HEK293 (cell line): ENCODE results near the gene SVIL.

ENCODE experiments used
- CTCF ChIA-PET: fragments of 350-600 bp; formaldehyde crosslinking; extraction: SDS; loops from one replicate; lab custom pipeline; 2021; ENCODE audit warnings: antibody characterized with exemption; lab: Yijun Ruan, JAX
- POLR2A ChIA-PET: fragments of 300-600 bp; formaldehyde crosslinking; extraction: SDS; loops from one replicate; lab custom pipeline; 2020; ENCODE audit warnings: antibody characterized with exemption, inconsistent platforms; lab: Yijun Ruan, JAX
- H3K27ac ChIP-seq: fragments of 200-500 bp; sonication (Bioruptor generic); 2 replicates; pipeline ENCODE4 v1.5.1; 2014; ENCODE audit warnings: low read depth, low read length, control low read depth, inconsistent platforms; ENCODE audit errors: extremely low read depth
- H3K36me3 ChIP-seq, 2 experiments: fragments of 200-500 bp in 1 of 2; sonication (Bioruptor generic) in 1 of 2; 1 replicate in 1 of 2; 2 replicates in 1 of 2; pipeline ENCODE4 v1.5.1; 2014 to 2017; ENCODE audit warnings: inconsistent platforms in 2 of 2, low read length in 2 of 2; ENCODE audit not compliant: control insufficient read depth in 2 of 2, insufficient read depth in 1 of 2
- H3K4me1 ChIP-seq: fragments of 200-500 bp; sonication (Bioruptor generic); 2 replicates; pipeline ENCODE4 v1.5.1; 2014; ENCODE audit warnings: mild to moderate bottlenecking, low read length, inconsistent platforms; ENCODE audit not compliant: control insufficient read depth, insufficient read depth
- H3K4me3 ChIP-seq: 2 replicates; pipeline ENCODE4 v1.5.1; 2011; ENCODE audit warnings: low read depth, mild to moderate bottlenecking, control low read depth, low read length, moderate library complexity
- H3K9me3 ChIP-seq: fragments of 200-500 bp; sonication (Bioruptor generic); 2 replicates; pipeline ENCODE4 v1.5.1; 2014; ENCODE audit warnings: low read depth, low read length, inconsistent platforms; ENCODE audit not compliant: control insufficient read depth, insufficient read depth
- CTCF ChIP-seq: fragments of 450-650 bp; formaldehyde crosslinking; IDR thresholded peaks from 2 replicates; pipeline ENCODE4 v1.5.1; 2016; ENCODE audit warnings: missing biosample characterization, missing genetic modification characterization
- FEZF1 ChIP-seq: fragments of 450-650 bp; formaldehyde crosslinking; IDR thresholded peaks from 2 replicates; pipeline ENCODE4 v1.5.1; 2016; ENCODE audit warnings: missing biosample characterization, missing genetic modification characterization
- GFI1B ChIP-seq: fragments of 450-650 bp; formaldehyde crosslinking; IDR thresholded peaks from 2 replicates; pipeline ENCODE4 v1.5.1; 2016; ENCODE audit warnings: missing biosample characterization, missing genetic modification characterization
- IKZF3 ChIP-seq: fragments of 450-650 bp; IDR thresholded peaks from 2 replicates; pipeline ENCODE4 v1.5.0; 2018; ENCODE audit warnings: missing biosample characterization, mild to moderate bottlenecking, missing genetic modification characterization, moderate library complexity
- KLF17 ChIP-seq: fragments of 450-650 bp; formaldehyde crosslinking; IDR thresholded peaks from 2 replicates; pipeline ENCODE4 v1.5.1; 2016; ENCODE audit warnings: missing biosample characterization, missing genetic modification characterization
- ZBTB49 ChIP-seq: fragments of 450-650 bp; formaldehyde crosslinking; IDR thresholded peaks from 2 replicates; pipeline ENCODE4 v1.5.1; 2016; ENCODE audit warnings: missing biosample characterization, missing genetic modification characterization, low read depth
- ZIC2 ChIP-seq: fragments of 450-650 bp; formaldehyde crosslinking; IDR thresholded peaks from 2 replicates; pipeline ENCODE4 v1.5.1; 2016; ENCODE audit warnings: missing biosample characterization, missing genetic modification characterization
- ZNF350 ChIP-seq: fragments of 450-650 bp; formaldehyde crosslinking; IDR thresholded peaks from 2 replicates; pipeline ENCODE4 v1.5.0; 2017; ENCODE audit warnings: missing biosample characterization, mild to moderate bottlenecking, missing genetic modification characterization
- ZNF433 ChIP-seq: fragments of 450-650 bp; formaldehyde crosslinking; IDR thresholded peaks from 2 replicates; pipeline ENCODE4 v1.5.1; 2016; ENCODE audit warnings: missing biosample characterization, missing genetic modification characterization, low read depth
- ZNF501 ChIP-seq: fragments of 450-650 bp; formaldehyde crosslinking; IDR thresholded peaks from 2 replicates; pipeline ENCODE4 v1.5.1; 2016; ENCODE audit warnings: missing biosample characterization, missing genetic modification characterization
- ZNF549 ChIP-seq: fragments of 450-650 bp; IDR thresholded peaks from 2 replicates; pipeline ENCODE4 v1.5.1; 2018; ENCODE audit warnings: missing biosample characterization, missing genetic modification characterization, mild to moderate bottlenecking, inconsistent platforms, moderate library complexity
- ZXDB ChIP-seq: fragments of 450-650 bp; formaldehyde crosslinking; IDR thresholded peaks from 2 replicates; pipeline ENCODE4 v1.5.1; 2016; ENCODE audit warnings: missing biosample characterization, missing genetic modification characterization
- TF ChIP-seq, protein P1 (sequence below): fragments of 450-650 bp; formaldehyde crosslinking; IDR thresholded peaks from 2 replicates; pipeline ENCODE4 v1.5.1; 2017; ENCODE audit warnings: missing biosample characterization, missing genetic modification characterization
- TF ChIP-seq, protein P2 (sequence below): fragments of 450-650 bp; formaldehyde crosslinking; IDR thresholded peaks from 2 replicates; pipeline ENCODE4 v1.5.1; 2016; ENCODE audit warnings: missing biosample characterization, missing genetic modification characterization
- TF ChIP-seq, protein P3 (sequence below): fragments of 450-650 bp; formaldehyde crosslinking; IDR thresholded peaks from 2 replicates; pipeline ENCODE4 v1.5.1; 2016; ENCODE audit warnings: missing biosample characterization, missing genetic modification characterization, borderline replicate concordance

The SVIL gene

GRCh38 chr10:29647478-29647877 is 12.7 kb upstream of the SVIL start:
- TF ChIP-seq GFI1B (tag by site-specific recombination) (no peak), ZNF433 (tag by site-specific recombination) (no peak), IKZF3 (tag by site-specific recombination) (no peak), ZNF350 (tag by site-specific recombination) (no peak), ZXDB (no peak), KLF17 (no peak), ZIC2 (tag by site-specific recombination) (no peak), ZNF501 (tag by site-specific recombination) (no peak), CTCF (tag by site-specific recombination) (no peak), FEZF1 (tag by site-specific recombination) (no peak), ZBTB49 (tag by site-specific recombination) (no peak), ZNF549 (no peak)
- TF ChIP-seq, protein P1, sequence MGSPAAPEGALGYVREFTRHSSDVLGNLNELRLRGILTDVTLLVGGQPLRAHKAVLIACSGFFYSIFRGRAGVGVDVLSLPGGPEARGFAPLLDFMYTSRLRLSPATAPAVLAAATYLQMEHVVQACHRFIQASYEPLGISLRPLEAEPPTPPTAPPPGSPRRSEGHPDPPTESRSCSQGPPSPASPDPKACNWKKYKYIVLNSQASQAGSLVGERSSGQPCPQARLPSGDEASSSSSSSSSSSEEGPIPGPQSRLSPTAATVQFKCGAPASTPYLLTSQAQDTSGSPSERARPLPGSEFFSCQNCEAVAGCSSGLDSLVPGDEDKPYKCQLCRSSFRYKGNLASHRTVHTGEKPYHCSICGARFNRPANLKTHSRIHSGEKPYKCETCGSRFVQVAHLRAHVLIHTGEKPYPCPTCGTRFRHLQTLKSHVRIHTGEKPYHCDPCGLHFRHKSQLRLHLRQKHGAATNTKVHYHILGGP (tag by site-specific recombination), result no peak
- TF ChIP-seq, protein P2, sequence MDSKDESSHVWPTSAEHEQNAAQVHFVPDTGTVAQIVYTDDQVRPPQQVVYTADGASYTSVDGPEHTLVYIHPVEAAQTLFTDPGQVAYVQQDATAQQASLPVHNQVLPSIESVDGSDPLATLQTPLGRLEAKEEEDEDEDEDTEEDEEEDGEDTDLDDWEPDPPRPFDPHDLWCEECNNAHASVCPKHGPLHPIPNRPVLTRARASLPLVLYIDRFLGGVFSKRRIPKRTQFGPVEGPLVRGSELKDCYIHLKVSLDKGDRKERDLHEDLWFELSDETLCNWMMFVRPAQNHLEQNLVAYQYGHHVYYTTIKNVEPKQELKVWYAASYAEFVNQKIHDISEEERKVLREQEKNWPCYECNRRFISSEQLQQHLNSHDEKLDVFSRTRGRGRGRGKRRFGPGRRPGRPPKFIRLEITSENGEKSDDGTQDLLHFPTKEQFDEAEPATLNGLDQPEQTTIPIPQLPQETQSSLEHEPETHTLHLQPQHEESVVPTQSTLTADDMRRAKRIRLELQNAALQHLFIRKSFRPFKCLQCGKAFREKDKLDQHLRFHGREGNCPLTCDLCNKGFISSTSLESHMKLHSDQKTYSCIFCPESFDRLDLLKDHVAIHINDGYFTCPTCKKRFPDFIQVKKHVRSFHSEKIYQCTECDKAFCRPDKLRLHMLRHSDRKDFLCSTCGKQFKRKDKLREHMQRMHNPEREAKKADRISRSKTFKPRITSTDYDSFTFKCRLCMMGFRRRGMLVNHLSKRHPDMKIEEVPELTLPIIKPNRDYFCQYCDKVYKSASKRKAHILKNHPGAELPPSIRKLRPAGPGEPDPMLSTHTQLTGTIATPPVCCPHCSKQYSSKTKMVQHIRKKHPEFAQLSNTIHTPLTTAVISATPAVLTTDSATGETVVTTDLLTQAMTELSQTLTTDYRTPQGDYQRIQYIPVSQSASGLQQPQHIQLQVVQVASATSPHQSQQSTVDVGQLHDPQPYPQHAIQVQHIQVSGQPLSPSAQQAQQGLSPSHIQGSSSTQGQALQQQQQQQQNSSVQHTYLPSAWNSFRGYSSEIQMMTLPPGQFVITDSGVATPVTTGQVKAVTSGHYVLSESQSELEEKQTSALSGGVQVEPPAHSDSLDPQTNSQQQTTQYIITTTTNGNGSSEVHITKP (tag by site-specific recombination), result no peak
- TF ChIP-seq, protein P3, sequence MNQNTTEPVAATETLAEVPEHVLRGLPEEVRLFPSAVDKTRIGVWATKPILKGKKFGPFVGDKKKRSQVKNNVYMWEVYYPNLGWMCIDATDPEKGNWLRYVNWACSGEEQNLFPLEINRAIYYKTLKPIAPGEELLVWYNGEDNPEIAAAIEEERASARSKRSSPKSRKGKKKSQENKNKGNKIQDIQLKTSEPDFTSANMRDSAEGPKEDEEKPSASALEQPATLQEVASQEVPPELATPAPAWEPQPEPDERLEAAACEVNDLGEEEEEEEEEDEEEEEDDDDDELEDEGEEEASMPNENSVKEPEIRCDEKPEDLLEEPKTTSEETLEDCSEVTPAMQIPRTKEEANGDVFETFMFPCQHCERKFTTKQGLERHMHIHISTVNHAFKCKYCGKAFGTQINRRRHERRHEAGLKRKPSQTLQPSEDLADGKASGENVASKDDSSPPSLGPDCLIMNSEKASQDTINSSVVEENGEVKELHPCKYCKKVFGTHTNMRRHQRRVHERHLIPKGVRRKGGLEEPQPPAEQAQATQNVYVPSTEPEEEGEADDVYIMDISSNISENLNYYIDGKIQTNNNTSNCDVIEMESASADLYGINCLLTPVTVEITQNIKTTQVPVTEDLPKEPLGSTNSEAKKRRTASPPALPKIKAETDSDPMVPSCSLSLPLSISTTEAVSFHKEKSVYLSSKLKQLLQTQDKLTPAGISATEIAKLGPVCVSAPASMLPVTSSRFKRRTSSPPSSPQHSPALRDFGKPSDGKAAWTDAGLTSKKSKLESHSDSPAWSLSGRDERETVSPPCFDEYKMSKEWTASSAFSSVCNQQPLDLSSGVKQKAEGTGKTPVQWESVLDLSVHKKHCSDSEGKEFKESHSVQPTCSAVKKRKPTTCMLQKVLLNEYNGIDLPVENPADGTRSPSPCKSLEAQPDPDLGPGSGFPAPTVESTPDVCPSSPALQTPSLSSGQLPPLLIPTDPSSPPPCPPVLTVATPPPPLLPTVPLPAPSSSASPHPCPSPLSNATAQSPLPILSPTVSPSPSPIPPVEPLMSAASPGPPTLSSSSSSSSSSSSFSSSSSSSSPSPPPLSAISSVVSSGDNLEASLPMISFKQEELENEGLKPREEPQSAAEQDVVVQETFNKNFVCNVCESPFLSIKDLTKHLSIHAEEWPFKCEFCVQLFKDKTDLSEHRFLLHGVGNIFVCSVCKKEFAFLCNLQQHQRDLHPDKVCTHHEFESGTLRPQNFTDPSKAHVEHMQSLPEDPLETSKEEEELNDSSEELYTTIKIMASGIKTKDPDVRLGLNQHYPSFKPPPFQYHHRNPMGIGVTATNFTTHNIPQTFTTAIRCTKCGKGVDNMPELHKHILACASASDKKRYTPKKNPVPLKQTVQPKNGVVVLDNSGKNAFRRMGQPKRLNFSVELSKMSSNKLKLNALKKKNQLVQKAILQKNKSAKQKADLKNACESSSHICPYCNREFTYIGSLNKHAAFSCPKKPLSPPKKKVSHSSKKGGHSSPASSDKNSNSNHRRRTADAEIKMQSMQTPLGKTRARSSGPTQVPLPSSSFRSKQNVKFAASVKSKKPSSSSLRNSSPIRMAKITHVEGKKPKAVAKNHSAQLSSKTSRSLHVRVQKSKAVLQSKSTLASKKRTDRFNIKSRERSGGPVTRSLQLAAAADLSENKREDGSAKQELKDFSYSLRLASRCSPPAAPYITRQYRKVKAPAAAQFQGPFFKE (tag by site-specific recombination), result no peak
- TF ChIP-seq, all 188 proteins: peak for 0
- ChIA-PET CTCF (interaction anchor here (1.0 kb wide), 1 partner anchor 12 kb away, joined by 5 read pairs; no protein-coding TSS in a partner anchor), POLR2A (interaction anchor here (0.6 kb wide), 1 partner anchor 49 kb away, joined by 5 read pairs; no protein-coding TSS in a partner anchor)
- H3K27ac ChIP-seq, result no peak overlapping the region
- no peaks in the 10 kb centered on the region for H3K9me3 ChIP-seq
- peaks cover 37% of the 10 kb centered on the region for H3K4me1 ChIP-seq
- no peak overlapping the region for H3K4me3 ChIP-seq
- H3K36me3 ChIP-seq, result no peaks in the 10 kb centered on the region
